Measurements from ENCODE around the gene HACL1.

The HACL1 gene

DNA sequence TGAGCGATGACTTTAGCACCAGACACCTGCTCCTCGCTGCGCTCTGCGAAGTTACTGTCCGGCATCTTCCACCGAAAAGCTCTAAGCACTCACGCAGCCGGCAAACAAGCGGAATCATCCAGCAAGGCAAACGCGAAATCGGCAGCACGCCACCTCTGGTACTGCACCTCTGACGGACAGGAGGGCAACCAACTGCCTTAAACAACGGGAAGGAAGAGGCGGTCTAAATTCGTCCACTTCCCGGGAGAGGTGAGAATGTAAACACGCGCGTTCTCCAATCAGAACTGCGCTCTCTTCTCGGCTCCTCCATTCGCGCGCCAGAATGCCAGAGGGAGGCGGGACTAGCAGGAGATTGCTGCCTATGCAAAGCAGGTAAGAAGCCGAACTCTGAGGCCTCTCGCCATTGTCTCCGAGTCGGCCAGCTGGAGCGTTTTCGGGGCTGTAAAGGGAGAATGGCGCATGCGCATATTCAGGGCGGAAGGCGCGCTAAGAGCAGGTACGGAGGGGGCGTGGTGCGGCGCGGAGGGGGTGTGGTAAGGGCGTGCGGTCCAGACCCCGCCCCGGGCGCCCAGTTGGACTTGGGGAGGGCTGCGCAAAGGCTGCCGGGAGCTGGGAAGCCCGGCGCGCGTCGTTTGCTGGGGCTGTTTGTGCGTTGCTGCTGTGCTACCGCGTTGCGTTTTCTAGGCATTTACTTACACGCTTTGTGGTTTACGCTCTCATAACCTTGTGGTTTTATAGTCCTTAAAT, at the start of gene HACL1, which contains the start of gene BTD:
Gene HACL1, minus strand, starts transcription at position 171 of the 747 bp plus-strand sequence. Its CDS starts 106 bp downstream, at position 65.
Gene BTD, plus strand, starts transcription at position 347 of the 747 bp plus-strand sequence. CDS start 33,695 bp downstream, outside the sequence.
- DNase-seq (ENCODE audit: low read depth), result peak; percentile 99
- in situ Hi-C loops (cut with HindIII; ENCODE audit: low sequenced_read_pairs), result no loop called here
- TF ChIP-seq, protein P1, sequence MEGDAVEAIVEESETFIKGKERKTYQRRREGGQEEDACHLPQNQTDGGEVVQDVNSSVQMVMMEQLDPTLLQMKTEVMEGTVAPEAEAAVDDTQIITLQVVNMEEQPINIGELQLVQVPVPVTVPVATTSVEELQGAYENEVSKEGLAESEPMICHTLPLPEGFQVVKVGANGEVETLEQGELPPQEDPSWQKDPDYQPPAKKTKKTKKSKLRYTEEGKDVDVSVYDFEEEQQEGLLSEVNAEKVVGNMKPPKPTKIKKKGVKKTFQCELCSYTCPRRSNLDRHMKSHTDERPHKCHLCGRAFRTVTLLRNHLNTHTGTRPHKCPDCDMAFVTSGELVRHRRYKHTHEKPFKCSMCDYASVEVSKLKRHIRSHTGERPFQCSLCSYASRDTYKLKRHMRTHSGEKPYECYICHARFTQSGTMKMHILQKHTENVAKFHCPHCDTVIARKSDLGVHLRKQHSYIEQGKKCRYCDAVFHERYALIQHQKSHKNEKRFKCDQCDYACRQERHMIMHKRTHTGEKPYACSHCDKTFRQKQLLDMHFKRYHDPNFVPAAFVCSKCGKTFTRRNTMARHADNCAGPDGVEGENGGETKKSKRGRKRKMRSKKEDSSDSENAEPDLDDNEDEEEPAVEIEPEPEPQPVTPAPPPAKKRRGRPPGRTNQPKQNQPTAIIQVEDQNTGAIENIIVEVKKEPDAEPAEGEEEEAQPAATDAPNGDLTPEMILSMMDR (IDR thresholded peaks at IDR 0.05; ENCODE audit: low read depth, low read length, missing control alignments), result no peak
- peak within 1 kb of the TSS; percentile 77 for H3K4me3 ChIP-seq (ENCODE audit: low read depth, low read length)

DNA sequence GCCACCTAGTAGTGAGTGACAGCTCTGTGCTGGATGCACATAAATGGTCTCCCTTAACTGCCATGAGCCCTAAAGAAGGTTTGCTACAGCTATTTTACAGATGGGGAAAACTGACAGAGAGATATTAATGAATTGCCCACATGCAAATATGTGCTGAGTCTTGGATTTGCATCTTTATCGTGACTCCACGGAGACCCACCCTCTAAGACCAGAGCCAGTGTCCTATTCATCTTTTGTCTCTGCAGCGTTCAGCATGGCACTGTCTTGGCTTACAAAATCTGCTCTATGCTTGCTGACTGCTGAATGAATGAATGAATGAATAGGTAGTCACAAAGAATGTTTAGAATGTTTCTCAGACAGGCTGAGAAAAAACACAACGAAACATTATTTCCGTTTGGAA, 48.5 kb upstream of the HACL1 start:
- H3K4me3 ChIP-seq (ENCODE audit: low read depth, low read length), result no peak overlapping the region
- TF ChIP-seq, protein P1 (IDR thresholded peaks at IDR 0.05; ENCODE audit: low read depth, low read length, missing control alignments), result no peak
- in situ Hi-C loops (cut with HindIII; ENCODE audit: low sequenced_read_pairs), result loop anchor here (25.0 kb wide), 1 partner anchor 587 kb away; no protein-coding TSS in a partner anchor
- DNase-seq (ENCODE audit: low read depth), result no peak

DNA sequence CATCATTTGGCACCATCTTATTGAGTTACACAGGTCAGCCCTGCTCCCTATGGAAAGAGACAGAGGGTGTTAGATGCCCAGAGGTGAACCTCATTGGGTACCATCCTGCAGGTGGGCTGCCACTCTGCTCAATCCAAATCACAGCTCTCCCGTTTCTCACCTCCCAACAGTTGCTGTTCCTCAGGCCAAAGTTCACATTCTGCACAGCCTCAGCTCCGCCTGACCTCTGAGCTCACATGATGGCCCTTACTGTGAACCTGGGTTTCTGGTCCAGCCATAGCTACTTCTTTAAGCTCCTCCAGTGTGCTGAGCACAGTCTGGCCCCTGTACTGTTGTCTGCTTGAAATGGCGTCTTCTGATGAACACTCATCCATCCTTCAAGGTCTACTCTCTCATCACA, 48.0 kb upstream of the HACL1 start:
- in situ Hi-C loops (cut with HindIII; ENCODE audit: low sequenced_read_pairs), result loop anchor here (25.0 kb wide), 1 partner anchor 588 kb away; no protein-coding TSS in a partner anchor
- no peak overlapping the region for H3K4me3 ChIP-seq (ENCODE audit: low read depth, low read length)
- TF ChIP-seq, protein P1 (IDR thresholded peaks at IDR 0.05; ENCODE audit: low read depth, low read length, missing control alignments), result no peak
- DNase-seq (ENCODE audit: low read depth), result no peak

DNA sequence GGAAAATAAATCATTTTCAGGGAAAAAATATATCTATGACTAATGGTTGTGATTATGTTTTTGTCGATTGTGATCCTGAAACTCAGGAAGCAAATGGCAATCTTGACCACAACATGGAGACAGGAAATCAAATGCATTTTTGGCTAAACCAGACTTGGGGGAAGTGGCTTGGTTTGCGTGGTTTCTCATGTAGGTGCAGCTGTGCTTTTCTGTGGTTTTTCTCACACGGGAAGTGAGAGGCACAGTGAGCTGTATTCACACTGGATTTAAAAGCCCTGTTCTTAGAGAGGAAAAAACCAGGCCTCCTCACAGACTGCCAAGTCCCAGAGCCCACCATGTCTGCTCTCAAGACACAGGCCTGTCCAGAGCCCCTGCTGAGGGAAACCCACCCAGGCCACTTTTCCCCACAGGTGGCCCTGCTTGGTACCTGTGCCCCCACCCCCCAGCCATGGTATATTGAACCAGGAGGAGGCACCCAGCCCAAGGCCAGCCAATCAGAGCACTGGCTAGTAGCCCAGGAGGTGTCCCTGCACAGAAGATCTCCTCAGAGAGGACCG, 46.3 kb upstream of the HACL1 start:
- no peak overlapping the region for H3K4me3 ChIP-seq (ENCODE audit: low read depth, low read length)

DNA sequence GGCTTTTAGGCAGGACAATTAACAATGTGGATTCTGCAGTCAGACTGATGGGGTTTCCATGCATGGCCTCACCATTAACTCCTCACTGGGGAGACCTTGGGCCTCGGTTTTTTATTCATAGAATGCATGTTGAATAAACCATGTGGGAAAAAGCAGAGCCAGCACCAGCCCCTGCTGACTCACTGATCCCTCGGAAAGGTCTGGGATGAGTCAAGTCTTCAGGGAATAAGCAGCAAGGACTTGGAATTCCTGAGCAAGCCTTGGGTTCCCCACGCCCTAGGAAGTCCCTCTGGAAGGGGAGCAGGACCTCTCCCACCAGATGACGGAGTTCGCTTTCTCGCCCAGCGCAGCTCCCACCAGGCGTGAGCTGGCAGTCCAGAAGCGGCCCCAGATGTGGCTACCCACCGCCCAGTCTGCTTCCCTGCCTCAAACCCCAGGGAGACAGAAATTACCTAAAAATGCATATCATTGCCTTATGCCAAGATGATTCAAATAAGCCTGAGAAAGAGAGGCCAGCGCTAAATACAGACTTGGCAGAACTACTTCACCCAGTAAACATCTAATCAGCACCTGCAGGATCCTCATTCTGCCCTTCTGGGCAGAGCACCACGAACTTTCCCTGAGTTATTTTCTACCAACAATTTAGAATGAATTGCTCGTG, 45.6 kb upstream of the HACL1 start:
- TF ChIP-seq, protein P1 (IDR thresholded peaks at IDR 0.05; ENCODE audit: low read depth, low read length, missing control alignments), result no peak
- H3K4me3 ChIP-seq (ENCODE audit: low read depth, low read length), result peak overlapping the region; percentile 2
- in situ Hi-C loops (cut with HindIII; ENCODE audit: low sequenced_read_pairs), result loop anchor here (25.0 kb wide), 1 partner anchor 590 kb away; no protein-coding TSS in a partner anchor
- DNase-seq (ENCODE audit: low read depth), result peak; percentile 99

More for the DNA sequence above, 46.3 kb upstream of the HACL1 start:
- in situ Hi-C loops (cut with HindIII; ENCODE audit: low sequenced_read_pairs), result loop anchor here (25.0 kb wide), 1 partner anchor 590 kb away; no protein-coding TSS in a partner anchor
- TF ChIP-seq, protein P1 (IDR thresholded peaks at IDR 0.05; ENCODE audit: low read depth, low read length, missing control alignments), result no peak
- DNase-seq (ENCODE audit: low read depth), result peak; percentile 98
